ENCODE data around the gene KIAA1586. TPM values are rescaled to one million over a fixed set of nuclear protein-coding genes. Genes with fewer than 3 reads are reported as not detected.

The KIAA1586 gene
- total RNA-seq, 1 experiment from 2014 or later = 8.6 TPM

GRCh38 chr6:57072108-57072507 is 25.6 kb downstream of the KIAA1586 start:
- CTCF ChIA-PET = no interaction called here
- Histone ChIP-seq H2AFZ (no peak overlapping the region), H3K4me1 (replicated peaks; ENCODE audit: insufficient read depth) (no peaks in the 10 kb centered on the region), H3K4me3 (no peak overlapping the region), H3K9me3 (ENCODE audit: insufficient read depth, low read depth) (no peaks in the 10 kb centered on the region; the same call in 1 of the 2 replicates), H4K20me1 (ENCODE audit: insufficient read depth) (no peaks in the 10 kb centered on the region), H3K27ac (no peak overlapping the region), H3K27me3 (ENCODE audit: insufficient read depth, low read depth) (no peaks in the 10 kb centered on the region), H3F3A (ENCODE audit: insufficient read depth, low read depth) (0 out of 2 replicates have a peak, but pooled peaks cover 7% of the 10 kb centered on the region), H3K36me3 (ENCODE audit: low read depth) (no peaks in the 10 kb centered on the region), H3K9me2 (ENCODE audit: insufficient read depth) (no peaks in the 10 kb centered on the region), H3K4me2 (no peak overlapping the region), H3K79me2 (ENCODE audit: low read depth) (no peaks in the 10 kb centered on the region)
- BruUV-seq (replicated peaks) = no TSS peak
- POLR2A ChIA-PET (ENCODE audit: unreplicated experiment) = no interaction called here
- TF ChIP-seq CTCF (conservative IDR thresholded peaks at IDR 0.05) = no peak
- intact Hi-C loops (cut with micrococcal nuclease; ENCODE audit: unreplicated experiment) = no loop called here
- DNase-seq = no peak

GRCh38 chr6:57074383-57074782 is 27.9 kb downstream of the KIAA1586 start:
- DNase-seq = no peak

GRCh38 chr6:57075092-57075491 is 28.6 kb downstream of the KIAA1586 start:
- no peak for DNase-seq
- Histone ChIP-seq H3K4me1 (replicated peaks; ENCODE audit: insufficient read depth) (no peaks in the 10 kb centered on the region), H2AFZ (no peak overlapping the region), H3K9me2 (ENCODE audit: insufficient read depth) (no peaks in the 10 kb centered on the region), H3K27ac (no peak overlapping the region), H3K4me3 (no peak overlapping the region), H3K79me2 (ENCODE audit: low read depth) (no peaks in the 10 kb centered on the region), H3K27me3 (ENCODE audit: insufficient read depth, low read depth) (no peaks in the 10 kb centered on the region), H3K36me3 (ENCODE audit: low read depth) (no peaks in the 10 kb centered on the region), H3K4me2 (no peak overlapping the region), H3F3A (ENCODE audit: insufficient read depth, low read depth) (no peaks in the 10 kb centered on the region), H4K20me1 (ENCODE audit: insufficient read depth) (no peaks in the 10 kb centered on the region), H3K9me3 (ENCODE audit: insufficient read depth, low read depth) (no peaks in the 10 kb centered on the region)
- CTCF ChIA-PET = no interaction called here
- POLR2A ChIA-PET (ENCODE audit: unreplicated experiment) = no interaction called here
- TF ChIP-seq CTCF (conservative IDR thresholded peaks at IDR 0.05) (no peak), EZH2 (IDR thresholded peaks at IDR 0.05; ENCODE audit: low read depth) (no peak)
- BruUV-seq (replicated peaks) = no TSS peak
- intact Hi-C loops (cut with micrococcal nuclease; ENCODE audit: unreplicated experiment) = no loop called here

More at GRCh38 chr6:57074383-57074782, 27.9 kb downstream of the KIAA1586 start:
- Histone ChIP-seq H2AFZ (no peak overlapping the region), H3K4me2 (no peak overlapping the region), H3K9me3 (ENCODE audit: insufficient read depth, low read depth) (no peaks in the 10 kb centered on the region), H3F3A (ENCODE audit: insufficient read depth, low read depth) (no peaks in the 10 kb centered on the region), H3K9me2 (ENCODE audit: insufficient read depth) (no peaks in the 10 kb centered on the region), H3K4me1 (replicated peaks; ENCODE audit: insufficient read depth) (no peaks in the 10 kb centered on the region), H3K36me3 (ENCODE audit: low read depth) (no peaks in the 10 kb centered on the region), H3K27ac (no peak overlapping the region), H4K20me1 (ENCODE audit: insufficient read depth) (no peaks in the 10 kb centered on the region), H3K79me2 (ENCODE audit: low read depth) (no peaks in the 10 kb centered on the region), H3K4me3 (no peak overlapping the region), H3K27me3 (ENCODE audit: insufficient read depth, low read depth) (no peaks in the 10 kb centered on the region)
- intact Hi-C loops (cut with micrococcal nuclease; ENCODE audit: unreplicated experiment) = no loop called here
- ChIA-PET CTCF (no interaction called here), POLR2A (ENCODE audit: unreplicated experiment) (no interaction called here)
- no TSS peak for BruUV-seq (replicated peaks)
- no peak for TF ChIP-seq CTCF (conservative IDR thresholded peaks at IDR 0.05)
- no peak for TF ChIP-seq EZH2 (IDR thresholded peaks at IDR 0.05; ENCODE audit: low read depth)
